Sigmoid colon (tissue), 7 donors: ENCODE results near the gene GPS1. TPM values are rescaled to one million over a fixed set of nuclear protein-coding genes. Genes with fewer than 3 reads are reported as not detected.
A peak's percentile ranks its signal among the peaks of the same experiment; 100 is the strongest.

Experiments
- DNase-seq: peaks from one replicate; pipeline ENCODE4 v3.0.0-alpha.2; 2019
- H3K27ac ChIP-seq, 4 donors: fragments of 200-600 bp; sonication (generic); one replicate each; pipeline ENCODE4 v1.5.1; 2016 to 2019; ENCODE audit warnings: mild to moderate bottlenecking in 1 of 4
- H3K27me3 ChIP-seq, 3 donors: fragments of 200-600 bp; sonication (generic); one replicate each; pipeline ENCODE4 v1.5.1; 2019; ENCODE audit warnings: mild to moderate bottlenecking in 1 of 3
- H3K36me3 ChIP-seq, 4 donors: fragments of 200-600 bp; sonication (generic); one replicate each; pipeline ENCODE4 v1.5.1; 2016 to 2019
- H3K4me1 ChIP-seq, 4 donors: fragments of 200-600 bp; sonication (generic); one replicate each; pipeline ENCODE4 v1.5.1; 2017 to 2019
- H3K4me3 ChIP-seq, 4 donors: fragments of 200-600 bp; sonication (generic); one replicate each; pipeline ENCODE4 v1.5.1; 2017 to 2019; ENCODE audit warnings: mild to moderate bottlenecking in 2 of 4, moderate library complexity in 1 of 4
- H3K9me3 ChIP-seq, 4 donors: fragments of 200-600 bp in 3 of 4; sonication (generic) in 3 of 4; one replicate each; pipeline versions ENCODE4 v1.5.1 to v1.6.1; 2013 to 2019
- EP300 ChIP-seq, 4 donors: sonication (generic); formaldehyde crosslinking; IDR thresholded peaks; one replicate each; pipeline ENCODE4 v1.6.1; 2017; ENCODE audit warnings: antibody characterized with exemption in 4 of 4
- POLR2A ChIP-seq, 2 donors: fragments of 450-650 bp; IDR thresholded peaks; one replicate each; pipeline ENCODE4 v1.6.1; 2016; ENCODE audit warnings: antibody characterized with exemption in 2 of 2, mild to moderate bottlenecking in 2 of 2, moderate library complexity in 2 of 2
- POLR2AphosphoS5 ChIP-seq, 4 donors: sonication (generic); formaldehyde crosslinking; IDR thresholded peaks; one replicate each; pipeline ENCODE4 v1.6.1; 2017; ENCODE audit warnings: antibody characterized with exemption in 4 of 4
- WGBS, 2 donors: extraction: QIAGEN DNeasy Blood & Tissue Kit; methylation state at CpG; one replicate each; pipeline ENCODE4 v1.1.7; 2013; 5-methylcytosine and 5-hydroxymethylcytosine counted together
- intact Hi-C: fragments of 100-400 bp; cut with DNase I; formaldehyde crosslinking; loops from one replicate; pipeline ENCODE4 v1.15.1; 2023
- polyA plus RNA-seq, 3 donors: library from polyadenylated mRNA; stranded (reverse); fragments of 200-250 nt; gene quantifications; one replicate each; pipeline ENCODE4 v1.2.3, GENCODE V29; 2013
- total RNA-seq, 4 donors: library from RNA; depleted of rRNA; stranded (reverse); fragments of >200 nt; gene quantifications; one replicate each; pipeline ENCODE4 v1.1.0, GENCODE V29; 2016
- TF ChIP-seq, protein P1 (sequence below), 4 experiments: fragments of 450-650 bp in 3 of 4; fragments of 200-600 bp in 1 of 4; IDR thresholded peaks; one replicate each; pipeline ENCODE4 v1.5.1; 2016 to 2019; ENCODE audit warnings: antibody characterized with exemption in 4 of 4, mild to moderate bottlenecking in 3 of 4, moderate library complexity in 2 of 4
- donor health status: healthy with polysubstance abuse.
- donor health status: Bipolar disorder and iron deficiency.
- donor health status: healthy.

The GPS1 gene
- total and polyA plus RNA-seq, 7 donors: 64.6 to 83.6 (median 69.1) TPM

DNA sequence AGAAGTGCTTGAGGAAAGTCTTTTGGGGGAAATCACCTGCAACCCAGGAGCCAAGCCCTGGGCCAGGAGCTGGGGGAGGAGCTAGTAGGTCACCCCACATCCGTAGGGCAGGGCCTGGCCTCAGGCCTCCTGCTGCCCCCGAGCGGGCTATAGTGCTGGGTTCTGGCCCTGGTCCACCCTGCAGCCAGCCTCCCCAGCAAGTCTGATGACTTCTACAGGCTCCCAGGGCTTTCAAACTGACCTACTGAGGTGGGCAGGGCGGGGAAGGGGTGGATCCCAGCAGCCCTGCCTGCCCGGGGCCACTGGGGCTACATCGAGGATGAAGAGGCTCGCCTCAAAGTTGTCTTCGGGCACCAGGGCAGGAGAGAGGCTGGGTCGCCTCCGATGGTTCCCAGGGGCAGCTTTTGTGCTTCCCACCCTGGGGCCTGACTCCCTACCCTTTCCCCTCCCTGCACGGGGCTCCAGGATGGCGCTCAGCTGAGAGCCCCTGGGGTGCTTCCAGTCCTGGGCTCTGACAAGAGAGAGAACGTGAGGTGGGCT is 34.0 kb upstream of the GPS1 start:
- H3K27me3 ChIP-seq: no peaks in the 10 kb centered on the region
- H3K27ac ChIP-seq: no peak overlapping the region
- H3K4me1 ChIP-seq: peaks cover 3 to 46% (median 38%) of the 10 kb centered on the region in 4 donors
- no peak for DNase-seq
- no peak for TF ChIP-seq POLR2AphosphoS5 (IDR thresholded peaks at IDR 0.05)
- no peak for TF ChIP-seq POLR2A (IDR thresholded peaks at IDR 0.05)
- no peak for TF ChIP-seq EP300 (IDR thresholded peaks at IDR 0.05)
- TF ChIP-seq, protein P1, sequence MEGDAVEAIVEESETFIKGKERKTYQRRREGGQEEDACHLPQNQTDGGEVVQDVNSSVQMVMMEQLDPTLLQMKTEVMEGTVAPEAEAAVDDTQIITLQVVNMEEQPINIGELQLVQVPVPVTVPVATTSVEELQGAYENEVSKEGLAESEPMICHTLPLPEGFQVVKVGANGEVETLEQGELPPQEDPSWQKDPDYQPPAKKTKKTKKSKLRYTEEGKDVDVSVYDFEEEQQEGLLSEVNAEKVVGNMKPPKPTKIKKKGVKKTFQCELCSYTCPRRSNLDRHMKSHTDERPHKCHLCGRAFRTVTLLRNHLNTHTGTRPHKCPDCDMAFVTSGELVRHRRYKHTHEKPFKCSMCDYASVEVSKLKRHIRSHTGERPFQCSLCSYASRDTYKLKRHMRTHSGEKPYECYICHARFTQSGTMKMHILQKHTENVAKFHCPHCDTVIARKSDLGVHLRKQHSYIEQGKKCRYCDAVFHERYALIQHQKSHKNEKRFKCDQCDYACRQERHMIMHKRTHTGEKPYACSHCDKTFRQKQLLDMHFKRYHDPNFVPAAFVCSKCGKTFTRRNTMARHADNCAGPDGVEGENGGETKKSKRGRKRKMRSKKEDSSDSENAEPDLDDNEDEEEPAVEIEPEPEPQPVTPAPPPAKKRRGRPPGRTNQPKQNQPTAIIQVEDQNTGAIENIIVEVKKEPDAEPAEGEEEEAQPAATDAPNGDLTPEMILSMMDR (IDR thresholded peaks at IDR 0.05): no peak
- H3K36me3 ChIP-seq: peaks cover 0 to 18% (median 0%) of the 10 kb centered on the region in 4 donors
- no peak overlapping the region for H3K4me3 ChIP-seq
- no peaks in the 10 kb centered on the region for H3K9me3 ChIP-seq
- intact Hi-C loops: no loop called here
- 74 to 81% methylated on average over 13 of the region's 13 CpGs for WGBS, 2 donors

DNA sequence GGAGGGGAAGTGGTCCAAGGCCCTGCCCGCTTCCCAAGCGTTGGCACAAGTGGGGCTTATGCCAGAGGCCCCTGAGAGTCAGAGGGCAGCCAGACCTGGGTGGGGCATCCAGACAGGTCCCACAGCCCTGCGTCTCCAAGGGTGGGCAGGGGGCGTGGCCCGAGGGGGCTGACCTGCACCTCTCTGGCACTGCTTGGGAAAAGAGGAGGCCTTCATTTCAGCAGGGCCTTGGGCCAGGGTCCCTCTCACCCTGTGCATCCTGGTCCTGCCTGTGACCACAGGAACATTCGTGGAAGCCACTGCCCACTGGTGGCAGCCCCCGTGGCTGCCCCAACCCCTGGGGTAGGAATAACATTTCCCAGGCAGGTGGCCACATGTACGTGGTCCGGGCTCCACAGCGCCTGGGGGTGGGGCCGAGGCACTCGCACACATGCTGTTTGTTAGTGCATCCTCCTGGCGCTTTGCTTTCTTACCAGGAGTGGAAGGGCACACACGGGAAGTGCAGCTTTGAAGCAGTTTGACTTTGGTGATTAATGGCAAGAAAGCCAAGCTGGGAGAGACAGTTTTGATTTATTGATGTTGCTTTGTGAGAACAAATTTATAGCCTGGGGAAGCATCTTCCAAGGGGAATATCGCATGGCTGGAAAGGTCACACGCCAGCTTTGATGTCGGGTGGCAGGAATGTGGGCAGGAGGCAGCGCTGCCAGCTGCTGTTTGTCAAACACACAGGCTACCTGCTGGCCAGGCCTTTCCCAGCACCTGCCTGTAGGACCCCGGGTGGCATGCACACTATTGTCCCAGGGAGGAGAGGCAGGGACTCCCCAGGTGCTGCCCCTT is 33.3 kb upstream of the GPS1 start:
- H3K4me3 ChIP-seq: no peak overlapping the region

DNA sequence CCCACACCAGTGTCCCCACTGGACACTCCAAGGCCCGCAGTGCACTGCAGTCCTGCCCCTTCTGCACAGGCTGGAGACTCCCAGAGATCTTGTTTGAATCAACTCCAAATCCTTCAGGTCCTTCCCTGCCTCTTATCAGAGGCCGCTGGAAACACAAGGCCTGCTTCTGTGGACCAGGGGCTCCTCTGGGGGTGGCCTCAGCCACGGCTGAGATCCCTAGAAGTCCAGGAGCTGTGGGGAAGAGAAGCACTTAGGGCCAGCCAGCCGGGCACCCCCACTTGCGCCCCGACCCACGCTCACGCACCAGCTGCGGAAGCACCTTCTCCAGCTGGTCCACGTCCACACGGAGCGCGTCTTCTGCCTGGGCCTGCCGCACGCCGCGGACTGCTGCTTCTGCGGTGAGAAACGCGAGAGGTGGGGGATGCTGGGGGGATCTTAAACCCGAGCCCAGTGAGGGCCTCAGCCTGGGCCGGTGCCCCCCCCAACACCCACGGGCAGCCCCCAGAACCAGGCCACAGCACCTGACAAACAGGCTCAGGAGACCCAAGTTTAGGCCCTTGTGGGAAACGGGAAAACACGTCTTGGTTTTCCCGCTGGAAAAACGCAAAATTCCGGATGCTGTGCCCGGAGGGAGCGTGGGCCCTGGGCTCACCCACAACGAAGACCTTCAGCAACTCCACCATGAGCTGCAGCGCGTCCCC is 32.6 kb upstream of the GPS1 start:
- TF ChIP-seq, protein P1 (IDR thresholded peaks at IDR 0.05): no peak
- TF ChIP-seq POLR2A (IDR thresholded peaks at IDR 0.05) (no peak), EP300 (IDR thresholded peaks at IDR 0.05) (no peak), POLR2AphosphoS5 (IDR thresholded peaks at IDR 0.05) (no peak)
- no peak overlapping the region for H3K27ac ChIP-seq
- 91 to 92% methylated on average over 33 of the region's 33 CpGs for WGBS, 2 donors
- no peak for DNase-seq
- no peak overlapping the region for H3K4me3 ChIP-seq
- no peaks in the 10 kb centered on the region for H3K27me3 ChIP-seq
- H3K36me3 ChIP-seq: peaks cover 0 to 18% (median 0%) of the 10 kb centered on the region in 4 donors
- intact Hi-C loops: no loop called here
- H3K9me3 ChIP-seq: no peaks in the 10 kb centered on the region
- peaks cover 0 to 39% (median 31%) of the 10 kb centered on the region in 4 donors for H3K4me1 ChIP-seq

More for the DNA sequence above, 33.3 kb upstream of the GPS1 start:
- DNase-seq: no peak
- Histone ChIP-seq H3K9me3 (no peaks in the 10 kb centered on the region), H3K27ac (no peak overlapping the region), H3K4me1 (peaks cover 0 to 39% (median 32%) of the 10 kb centered on the region in 4 donors), H3K36me3 (peaks cover 0 to 18% (median 0%) of the 10 kb centered on the region in 4 donors), H3K27me3 (no peaks in the 10 kb centered on the region)
- 69 to 82% methylated on average over 19 of the region's 19 CpGs for WGBS, 2 donors
- TF ChIP-seq POLR2AphosphoS5 (IDR thresholded peaks at IDR 0.05) (no peak), EP300 (IDR thresholded peaks at IDR 0.05) (no peak), POLR2A (IDR thresholded peaks at IDR 0.05) (no peak)
- TF ChIP-seq, protein P1 (IDR thresholded peaks at IDR 0.05): no peak
- intact Hi-C loops: no loop called here

DNA sequence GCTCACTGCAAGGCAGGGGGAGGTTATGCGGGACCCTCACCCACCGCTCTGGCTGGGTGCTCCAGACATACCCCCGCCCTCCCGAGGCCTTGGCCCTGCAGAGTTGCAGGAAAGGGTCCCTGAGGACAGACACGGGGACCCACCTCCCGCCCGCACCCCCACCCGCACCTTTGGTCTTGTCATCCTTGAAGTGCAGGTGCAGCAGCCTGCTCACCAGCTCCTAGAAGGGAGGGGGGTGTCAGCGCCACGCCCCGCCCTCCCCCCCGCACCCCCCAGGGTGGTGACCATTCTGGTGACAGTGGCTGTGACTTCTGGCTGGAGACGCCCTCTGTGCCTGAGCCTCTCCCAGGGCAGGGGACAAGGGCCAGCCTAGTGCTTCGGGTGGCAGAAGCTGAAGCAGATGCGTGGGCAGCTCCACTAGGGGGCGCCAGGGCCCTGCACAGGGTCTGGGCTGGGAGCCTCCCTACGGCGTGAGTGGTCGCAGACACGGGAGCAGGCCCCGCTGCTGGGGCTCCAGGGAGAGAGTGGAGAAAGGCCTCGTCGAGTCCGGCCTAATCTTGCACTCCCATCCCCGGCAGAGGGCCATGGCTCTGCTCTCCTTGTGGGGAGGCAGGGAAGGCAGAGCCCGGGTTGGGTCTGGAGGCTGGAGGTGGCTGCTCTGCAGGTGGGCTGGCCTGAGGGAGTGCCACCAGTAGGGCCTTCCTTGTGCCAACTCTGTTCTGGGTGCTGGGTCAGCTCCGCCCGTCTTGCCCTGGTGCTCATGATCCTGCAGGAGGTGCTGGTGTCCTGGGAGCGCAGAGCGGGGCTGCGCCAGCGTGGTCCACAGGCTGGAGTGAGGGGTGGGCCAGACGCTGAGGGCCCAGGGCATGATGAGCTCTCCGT is 31.8 kb upstream of the GPS1 start:
- no peak for DNase-seq
- no peak overlapping the region for H3K4me3 ChIP-seq
- no peak for TF ChIP-seq POLR2A (IDR thresholded peaks at IDR 0.05)
- no peak for TF ChIP-seq EP300 (IDR thresholded peaks at IDR 0.05)
- TF ChIP-seq, protein P1 (IDR thresholded peaks at IDR 0.05): peak; percentile 21 to 59 (median 49)
- peaks cover 0 to 40% (median 32%) of the 10 kb centered on the region in 4 donors for H3K4me1 ChIP-seq
- no peak overlapping the region for H3K27ac ChIP-seq
- peaks cover 0 to 18% (median 0%) of the 10 kb centered on the region in 4 donors for H3K36me3 ChIP-seq
- H3K27me3 ChIP-seq: no peaks in the 10 kb centered on the region
- no peaks in the 10 kb centered on the region for H3K9me3 ChIP-seq
- intact Hi-C loops: loop anchor here (5.0 kb wide), 1 partner anchor 43 kb away; the partner anchor contains the start of gene ASPSCR1
- WGBS, 2 donors: 57 to 68% methylated on average over 34 of the region's 34 CpGs
